ENCODE data around the gene MAST4. TPM values are rescaled to one million over a fixed set of nuclear protein-coding genes. Genes with fewer than 3 reads are reported as not detected.
A peak's percentile ranks its signal among the peaks of the same experiment; 100 is the strongest.

Gene MAST4
- total RNA-seq, 1 donor: 12.7 TPM

GRCh38 chr5:66661149-66661548 lies 65.0 kb downstream of the MAST4 start:
- Histone ChIP-seq H3K4me2 (ENCODE audit: insufficient read depth, low read length) (peak overlapping the region; percentile 11), H3K27ac (ENCODE audit: low read depth, low read length) (no peak overlapping the region), H4K20me1 (ENCODE audit: insufficient read depth, low read length) (no peaks in the 10 kb centered on the region), H3K36me3 (ENCODE audit: insufficient read depth, low read length) (no peaks in the 10 kb centered on the region), H3K27me3 (ENCODE audit: insufficient read depth, low read length) (no peaks in the 10 kb centered on the region), H3K79me2 (ENCODE audit: insufficient read depth, low read length) (no peaks in the 10 kb centered on the region), H3K4me3 (ENCODE audit: insufficient read depth, low read length) (no peak overlapping the region), H3K9me3 (ENCODE audit: low read depth, low read length) (no peaks in the 10 kb centered on the region), H3K4me1 (ENCODE audit: insufficient read depth, low read length) (peaks cover 3% of the 10 kb centered on the region), H2AFZ (ENCODE audit: low read length) (no peak overlapping the region)
- DNase-seq (ENCODE audit: insufficient read length, low spot score, missing footprints): no peak
- TF ChIP-seq CTCF (IDR thresholded peaks at IDR 0.05; ENCODE audit: extremely low read depth, low read depth, low read length): no peak

GRCh38 chr5:66666778-66667177 lies 70.6 kb downstream of the MAST4 start:
- no peaks in the 10 kb centered on the region for H4K20me1 ChIP-seq (ENCODE audit: insufficient read depth, low read length)
- no peak overlapping the region for H3K4me3 ChIP-seq (ENCODE audit: insufficient read depth, low read length)
- DNase-seq (ENCODE audit: insufficient read length, low spot score, missing footprints): no peak
- no peaks in the 10 kb centered on the region for H3K79me2 ChIP-seq (ENCODE audit: insufficient read depth, low read length)
- H3K36me3 ChIP-seq (ENCODE audit: insufficient read depth, low read length): no peaks in the 10 kb centered on the region
- no peaks in the 10 kb centered on the region for H3K27me3 ChIP-seq (ENCODE audit: insufficient read depth, low read length)
- no peak overlapping the region for H3K4me2 ChIP-seq (ENCODE audit: insufficient read depth, low read length)
- H3K27ac ChIP-seq (ENCODE audit: low read depth, low read length): no peak overlapping the region
- no peak overlapping the region for H2AFZ ChIP-seq (ENCODE audit: low read length)
- no peaks in the 10 kb centered on the region for H3K4me1 ChIP-seq (ENCODE audit: insufficient read depth, low read length)
- no peaks in the 10 kb centered on the region for H3K9me3 ChIP-seq (ENCODE audit: low read depth, low read length)
- TF ChIP-seq CTCF (IDR thresholded peaks at IDR 0.05; ENCODE audit: extremely low read depth, low read depth, low read length): no peak

- DNase-seq (ENCODE audit: insufficient read length, low spot score, missing footprints): no peak
- no peaks in the 10 kb centered on the region for H3K27me3 ChIP-seq (ENCODE audit: insufficient read depth, low read length)
- no peaks in the 10 kb centered on the region for H3K36me3 ChIP-seq (ENCODE audit: insufficient read depth, low read length)
- H3K4me1 ChIP-seq (ENCODE audit: insufficient read depth, low read length): no peaks in the 10 kb centered on the region
- H3K4me3 ChIP-seq (ENCODE audit: insufficient read depth, low read length): no peak overlapping the region
- H3K4me2 ChIP-seq (ENCODE audit: insufficient read depth, low read length): no peak overlapping the region
- TF ChIP-seq CTCF (IDR thresholded peaks at IDR 0.05; ENCODE audit: extremely low read depth, low read depth, low read length): no peak
- no peaks in the 10 kb centered on the region for H3K79me2 ChIP-seq (ENCODE audit: insufficient read depth, low read length)
- H4K20me1 ChIP-seq (ENCODE audit: insufficient read depth, low read length): no peaks in the 10 kb centered on the region
- H3K9me3 ChIP-seq (ENCODE audit: low read depth, low read length): no peaks in the 10 kb centered on the region
- H3K27ac ChIP-seq (ENCODE audit: low read depth, low read length): no peak overlapping the region
- H2AFZ ChIP-seq (ENCODE audit: low read length): no peak overlapping the region
These were observed 73.1 kb downstream of the MAST4 start for GRCh38 chr5:66669086-66669861.

GRCh38 chr5:66669862-66670195 lies 73.6 kb downstream of the MAST4 start:
- Histone ChIP-seq H3K4me3 (ENCODE audit: insufficient read depth, low read length) (no peak overlapping the region), H3K4me1 (ENCODE audit: insufficient read depth, low read length) (no peaks in the 10 kb centered on the region), H3K79me2 (ENCODE audit: insufficient read depth, low read length) (no peaks in the 10 kb centered on the region), H4K20me1 (ENCODE audit: insufficient read depth, low read length) (no peaks in the 10 kb centered on the region), H3K4me2 (ENCODE audit: insufficient read depth, low read length) (no peak overlapping the region), H3K27me3 (ENCODE audit: insufficient read depth, low read length) (no peaks in the 10 kb centered on the region), H2AFZ (ENCODE audit: low read length) (no peak overlapping the region), H3K36me3 (ENCODE audit: insufficient read depth, low read length) (no peaks in the 10 kb centered on the region), H3K27ac (ENCODE audit: low read depth, low read length) (no peak overlapping the region), H3K9me3 (ENCODE audit: low read depth, low read length) (no peaks in the 10 kb centered on the region)
- no peak for DNase-seq (ENCODE audit: insufficient read length, low spot score, missing footprints)
- TF ChIP-seq CTCF (IDR thresholded peaks at IDR 0.05; ENCODE audit: extremely low read depth, low read depth, low read length): no peak
